ENCODE measurements around the gene HOXA2. TPM values are rescaled to one million over a fixed set of nuclear protein-coding genes. Genes with fewer than 3 reads are reported as not detected.

The HOXA2 gene
- total RNA-seq, 2 donors from 2014 or later = not detected

GRCh38 chr7:27094304-27095049, 8.0 kb downstream of the HOXA2 start:
- WGBS, 2 experiments (ENCODE audit: insufficient coverage in 1 of 2, insufficient read length in 1 of 2) = 8 to 10% methylated on average over 17 to 29 of the region's 29 CpGs

DNA sequence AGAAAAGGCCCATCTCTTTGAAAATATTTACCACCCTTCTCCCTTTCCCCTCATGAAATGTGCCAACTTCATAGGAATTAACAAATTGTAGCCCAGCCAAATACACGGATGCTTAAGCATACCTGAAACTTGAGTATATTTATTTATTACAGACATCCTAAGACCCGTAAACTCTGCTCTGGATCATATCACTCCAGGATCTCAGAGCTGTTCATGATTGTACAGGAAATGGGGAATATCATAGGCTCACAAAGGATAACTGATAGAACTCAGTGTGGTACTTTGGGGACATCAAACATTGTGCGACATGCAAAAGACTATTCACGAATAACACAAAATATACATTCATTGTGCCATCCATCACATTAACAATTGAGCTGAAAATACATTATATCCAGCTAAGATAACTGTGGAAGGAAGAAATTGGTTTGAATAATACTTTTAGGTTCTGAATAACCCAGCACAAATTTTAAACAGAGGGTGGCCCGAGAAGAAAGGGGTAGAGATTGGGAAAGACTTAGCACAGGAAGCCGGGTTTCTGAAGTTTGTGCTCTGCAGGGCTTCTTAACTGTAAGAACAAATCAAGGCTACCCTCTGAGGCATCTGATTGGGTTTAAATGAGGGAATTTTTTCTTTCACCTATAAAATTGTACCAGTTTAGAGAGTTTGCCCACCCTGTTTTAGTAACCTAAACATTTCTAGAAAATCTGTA, 9.1 kb downstream of the HOXA2 start:
- no peak for DNase-seq
- Histone ChIP-seq H3K9me3 (ENCODE audit: control insufficient read depth, low read length) (no peaks in the 10 kb centered on the region), H3K4me1 (ENCODE audit: control insufficient read depth, insufficient read depth, low read length) (no peaks in the 10 kb centered on the region), H3K9ac (ENCODE audit: extremely low read depth, low read length, poor library complexity, severe bottlenecking) (no peak overlapping the region), H3K4me3 (ENCODE audit: low read length) (no peak overlapping the region), H3K27me3 (ENCODE audit: control insufficient read depth, insufficient read depth, low read length, poor library complexity, severe bottlenecking) (peaks cover 100% of the 10 kb centered on the region), H3K36me3 (ENCODE audit: control insufficient read depth, insufficient read depth, low read length) (no peaks in the 10 kb centered on the region), H3K27ac (ENCODE audit: low read depth, low read length) (no peak overlapping the region)
- H3K4me1 Mint-ChIP-seq = peaks cover 28% of the 10 kb centered on the region
- peaks cover 5% of the 10 kb centered on the region for H3K9me3 Mint-ChIP-seq
- 41 to 46% methylated on average over 3 to 6 of the region's 6 CpGs for WGBS, 2 experiments (ENCODE audit: insufficient coverage in 1 of 2, insufficient read length in 1 of 2)
- TF ChIP-seq, protein P1, sequence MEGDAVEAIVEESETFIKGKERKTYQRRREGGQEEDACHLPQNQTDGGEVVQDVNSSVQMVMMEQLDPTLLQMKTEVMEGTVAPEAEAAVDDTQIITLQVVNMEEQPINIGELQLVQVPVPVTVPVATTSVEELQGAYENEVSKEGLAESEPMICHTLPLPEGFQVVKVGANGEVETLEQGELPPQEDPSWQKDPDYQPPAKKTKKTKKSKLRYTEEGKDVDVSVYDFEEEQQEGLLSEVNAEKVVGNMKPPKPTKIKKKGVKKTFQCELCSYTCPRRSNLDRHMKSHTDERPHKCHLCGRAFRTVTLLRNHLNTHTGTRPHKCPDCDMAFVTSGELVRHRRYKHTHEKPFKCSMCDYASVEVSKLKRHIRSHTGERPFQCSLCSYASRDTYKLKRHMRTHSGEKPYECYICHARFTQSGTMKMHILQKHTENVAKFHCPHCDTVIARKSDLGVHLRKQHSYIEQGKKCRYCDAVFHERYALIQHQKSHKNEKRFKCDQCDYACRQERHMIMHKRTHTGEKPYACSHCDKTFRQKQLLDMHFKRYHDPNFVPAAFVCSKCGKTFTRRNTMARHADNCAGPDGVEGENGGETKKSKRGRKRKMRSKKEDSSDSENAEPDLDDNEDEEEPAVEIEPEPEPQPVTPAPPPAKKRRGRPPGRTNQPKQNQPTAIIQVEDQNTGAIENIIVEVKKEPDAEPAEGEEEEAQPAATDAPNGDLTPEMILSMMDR (conservative IDR thresholded peaks at IDR 0.05) = no peak
- no peak overlapping the region for H3K4me3 Mint-ChIP-seq
- peaks cover 100% of the 10 kb centered on the region for H3K27me3 Mint-ChIP-seq (ENCODE audit: insufficient read depth)
- no peak overlapping the region for H3K27ac Mint-ChIP-seq
- H3K36me3 Mint-ChIP-seq (ENCODE audit: low read depth) = no peaks in the 10 kb centered on the region

More at GRCh38 chr7:27094304-27095049, 8.0 kb downstream of the HOXA2 start:
- H3K9me3 ChIP-seq (ENCODE audit: control insufficient read depth, low read length) = no peaks in the 10 kb centered on the region
- H3K36me3 ChIP-seq (ENCODE audit: control insufficient read depth, insufficient read depth, low read length) = no peaks in the 10 kb centered on the region
- H3K4me1 ChIP-seq (ENCODE audit: control insufficient read depth, insufficient read depth, low read length) = no peaks in the 10 kb centered on the region
- no peak overlapping the region for H3K4me3 ChIP-seq (ENCODE audit: low read length)
- no peaks in the 10 kb centered on the region for H3K9me3 Mint-ChIP-seq
- DNase-seq = peak; percentile 71
- H3K36me3 Mint-ChIP-seq (ENCODE audit: low read depth) = no peaks in the 10 kb centered on the region
- H3K27ac Mint-ChIP-seq = no peak overlapping the region
- TF ChIP-seq, protein P1 (conservative IDR thresholded peaks at IDR 0.05) = no peak
- H3K4me3 Mint-ChIP-seq = no peak overlapping the region
- no peak overlapping the region for H3K27ac ChIP-seq (ENCODE audit: low read depth, low read length)
- H3K27me3 Mint-ChIP-seq (ENCODE audit: insufficient read depth) = peaks cover 100% of the 10 kb centered on the region
- peaks cover 30% of the 10 kb centered on the region for H3K4me1 Mint-ChIP-seq
- H3K9ac ChIP-seq (ENCODE audit: extremely low read depth, low read length, poor library complexity, severe bottlenecking) = no peak overlapping the region
- peaks cover 100% of the 10 kb centered on the region for H3K27me3 ChIP-seq (ENCODE audit: control insufficient read depth, insufficient read depth, low read length, poor library complexity, severe bottlenecking)

DNA sequence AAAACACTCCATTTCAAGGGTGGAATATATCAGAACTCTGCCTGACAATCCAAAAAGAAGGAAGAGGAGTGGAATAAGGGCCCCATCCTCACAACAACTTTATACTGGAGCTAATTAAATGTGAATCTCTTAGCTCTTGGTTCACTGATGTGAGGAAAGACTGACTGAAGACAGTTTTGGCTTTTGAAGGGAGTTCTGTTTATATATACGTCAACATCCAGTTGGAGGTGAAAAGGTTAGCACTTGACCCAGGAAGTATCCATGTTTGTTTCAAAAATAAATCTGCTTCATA, 9.7 kb downstream of the HOXA2 start:
- peaks cover 100% of the 10 kb centered on the region for H3K27me3 ChIP-seq (ENCODE audit: control insufficient read depth, insufficient read depth, low read length, poor library complexity, severe bottlenecking)
- TF ChIP-seq, protein P1 (conservative IDR thresholded peaks at IDR 0.05) = no peak
- H3K4me1 ChIP-seq (ENCODE audit: control insufficient read depth, insufficient read depth, low read length) = no peaks in the 10 kb centered on the region
- Mint-ChIP-seq H3K4me1 (peaks cover 28% of the 10 kb centered on the region), H3K27me3 (ENCODE audit: insufficient read depth) (peaks cover 100% of the 10 kb centered on the region), H3K9me3 (peaks cover 7% of the 10 kb centered on the region), H3K36me3 (ENCODE audit: low read depth) (no peaks in the 10 kb centered on the region), H3K27ac (no peak overlapping the region), H3K4me3 (no peak overlapping the region)
- H3K36me3 ChIP-seq (ENCODE audit: control insufficient read depth, insufficient read depth, low read length) = no peaks in the 10 kb centered on the region
- no peaks in the 10 kb centered on the region for H3K9me3 ChIP-seq (ENCODE audit: control insufficient read depth, low read length)
- no peak overlapping the region for H3K27ac ChIP-seq (ENCODE audit: low read depth, low read length)
- H3K9ac ChIP-seq (ENCODE audit: extremely low read depth, low read length, poor library complexity, severe bottlenecking) = no peak overlapping the region
- no peak overlapping the region for H3K4me3 ChIP-seq (ENCODE audit: low read length)
- no peak for DNase-seq
- WGBS, 2 experiments (ENCODE audit: insufficient coverage in 1 of 2, insufficient read length in 1 of 2) = 75% methylated on average over 1 of the region's 1 CpG; no CpG with 5 or more reads in 1 of the 2 experiments
